ENCODE measurements around the gene JOSD2.

- TF ChIP-seq CTCF (conservative IDR thresholded peaks at IDR 0.05; ENCODE audit: low read depth, low read length) (peak; percentile 91), EZH2phosphoT487 (IDR thresholded peaks at IDR 0.05; ENCODE audit: borderline replicate concordance, low read length) (no peak)
Measured at GRCh38 chr19:50461066-50461875, 49.7 kb downstream of the JOSD2 start.
